HepG2 (cell line): ENCODE measurements around the gene DFFA. TPM values are rescaled to one million over a fixed set of nuclear protein-coding genes. Genes with fewer than 3 reads are reported as not detected.

Experiments
- ARNT2 ChIP-seq: sonication (generic); formaldehyde crosslinking; IDR thresholded peaks from 2 replicates; pipeline ENCODE4 v1.8.0; 2022; ENCODE audit warnings: mild to moderate bottlenecking, low read depth, missing genetic modification reagents, moderate library complexity
- ATF5 ChIP-seq: sonication (generic); formaldehyde crosslinking; IDR thresholded peaks from 2 replicates; pipeline ENCODE4 v1.4.0; 2020; ENCODE audit warnings: mild to moderate bottlenecking, low read depth, missing genetic modification reagents
- CEBPB ChIP-seq: IDR thresholded peaks from 2 replicates; pipeline ENCODE4 v1.6.1; 2011; ENCODE audit warnings: low read depth, low read length, improper control_type of control experiment, borderline replicate concordance
- CHCHD3 ChIP-seq: sonication (generic); formaldehyde crosslinking; IDR thresholded peaks from 2 replicates; pipeline ENCODE4 v1.8.0; 2022; ENCODE audit warnings: mild to moderate bottlenecking, missing genetic modification reagents, moderate library complexity
- E2F2 ChIP-seq: sonication (generic); formaldehyde crosslinking; IDR thresholded peaks from 2 replicates; pipeline ENCODE4 v1.4.0; 2020; ENCODE audit warnings: missing genetic modification reagents, borderline replicate concordance
- HHEX ChIP-seq: IDR thresholded peaks from 2 replicates; pipeline ENCODE4 v1.6.1; 2016; ENCODE audit warnings: control low read depth
- JDP2 ChIP-seq: sonication (generic); formaldehyde crosslinking; IDR thresholded peaks from 2 replicates; pipeline ENCODE4 v1.8.1; 2022; ENCODE audit warnings: missing genetic modification reagents, borderline replicate concordance
- JUN ChIP-seq: sonication (generic); formaldehyde crosslinking; IDR thresholded peaks from 2 replicates; pipeline ENCODE4 v1.4.0; 2020; ENCODE audit warnings: mild to moderate bottlenecking, missing genetic modification reagents
- KLF13 ChIP-seq: sonication (generic); formaldehyde crosslinking; IDR thresholded peaks from 2 replicates; pipeline ENCODE4 v1.4.0; 2020; ENCODE audit warnings: mild to moderate bottlenecking, missing genetic modification reagents
- NKX3-1 ChIP-seq: sonication (generic); formaldehyde crosslinking; IDR thresholded peaks from 2 replicates; pipeline ENCODE4 v1.5.0; 2020; ENCODE audit warnings: missing genetic modification reagents
- NR2F6 ChIP-seq, 2 experiments: IDR thresholded peaks; 2 replicates each; pipeline ENCODE4 v1.6.1; 2016; ENCODE audit warnings: antibody characterized with exemption in 1 of 2, mild to moderate bottlenecking in 1 of 2
- REL ChIP-seq: sonication (generic); formaldehyde crosslinking; conservative IDR thresholded peaks from 2 replicates; pipeline ENCODE4 v1.8.0; 2022; ENCODE audit warnings: mild to moderate bottlenecking, missing genetic modification reagents, moderate library complexity
- SRY ChIP-seq: sonication (generic); formaldehyde crosslinking; IDR thresholded peaks from 2 replicates; pipeline ENCODE4 v1.8.0; 2022; ENCODE audit warnings: mild to moderate bottlenecking, missing genetic modification reagents
- ZFP41 ChIP-seq: sonication (generic); formaldehyde crosslinking; IDR thresholded peaks from 2 replicates; pipeline ENCODE4 v1.4.0; 2020; ENCODE audit warnings: mild to moderate bottlenecking, missing genetic modification reagents, borderline replicate concordance
- ZNF180 ChIP-seq: sonication (generic); formaldehyde crosslinking; IDR thresholded peaks from 2 replicates; pipeline ENCODE4 v1.4.0; 2020; ENCODE audit warnings: low read depth, missing genetic modification reagents, borderline replicate concordance
- ZNF326 ChIP-seq: sonication (generic); formaldehyde crosslinking; IDR thresholded peaks from 2 replicates; pipeline ENCODE4 v1.4.0; 2020; ENCODE audit warnings: missing genetic modification reagents, borderline replicate concordance
- ZNF407 ChIP-seq: sonication (generic); formaldehyde crosslinking; IDR thresholded peaks from one replicate; pipeline ENCODE4 v1.5.1; 2020; ENCODE audit warnings: mild to moderate bottlenecking, missing genetic modification reagents; ENCODE audit errors: not compliant biosample characterization
- ZSCAN21 ChIP-seq: sonication (generic); formaldehyde crosslinking; IDR thresholded peaks from 2 replicates; pipeline ENCODE4 v1.8.0; 2022; ENCODE audit warnings: mild to moderate bottlenecking, missing genetic modification reagents, moderate library complexity, borderline replicate concordance
- polyA plus RNA-seq, 8 experiments: library from polyadenylated mRNA; depleted of rRNA in 3 of 8; stranded (reverse) in 7 of 8; unstranded in 1 of 8; fragments of >200 nt; fragmentation: Illumina TruSeq in 4 of 8; extraction: Trizol in 4 of 8; gene quantifications; 2 replicates each; pipeline versions ENCODE4 v1.2.1 to v1.2.3, GENCODE V29; 2011 to 2016; ENCODE audit warnings: low read depth in 4 of 8, missing spikeins in 1 of 8, mixed read lengths in 1 of 8; ENCODE audit not compliant: insufficient read depth in 1 of 8
- total RNA-seq, 5 experiments: library from RNA; depleted of rRNA; stranded (reverse); fragments of >200 nt; fragmentation: Illumina TruSeq; extraction: Trizol; gene quantifications; 2 replicates each; pipeline ENCODE4 v1.2.3, GENCODE V29; 2016; ENCODE audit warnings: low read depth in 1 of 5

DFFA gene
- total and polyA plus RNA-seq, 2 of the 13 experiments (the other 11 are each of a cell fraction or from before 2014, with no cell fraction given): 16.5 to 33.9 TPM

- TF ChIP-seq NKX3-1 (CRISPR knock-in tag) (peak; percentile 76; the same call in 1 of the 2 replicates), CHCHD3 (CRISPR knock-in tag) (peak; percentile 94), ZSCAN21 (CRISPR knock-in tag) (peak; percentile 95), ZNF407 (CRISPR knock-in tag) (peak; percentile 89), JUN (peak; percentile 11; the same call in 1 of the 2 replicates), ATF5 (no peak), E2F2 (CRISPR knock-in tag) (peak; percentile 79; the same call in 1 of the 2 replicates), NR2F6 (IDR thresholded peaks at IDR 0.05) (no peak), NR2F6 (CRISPR knock-in tag; IDR thresholded peaks at IDR 0.05) (no peak), ZFP41 (CRISPR knock-in tag) (no peak; the same call in 1 of the 2 replicates), ARNT2 (CRISPR knock-in tag) (peak; percentile 99), HHEX (CRISPR knock-in tag) (no peak), SRY (CRISPR knock-in tag) (peak; percentile 98; the same call in 1 of the 2 replicates), REL (peak; percentile 98), CEBPB (no peak), KLF13 (peak; percentile 63; the same call in 1 of the 2 replicates), JDP2 (peak; percentile 74), ZNF326 (CRISPR knock-in tag) (no peak), ZNF180 (0 out of 2 replicates have a peak, but pooled peaks have one; percentile 70)
These were observed 41.9 kb downstream of the DFFA start, which contains the start of gene CENPS (continued) for GRCh38 chr1:10430216-10431069.
